ENCODE data around the gene CCNO. TPM values are rescaled to one million over a fixed set of nuclear protein-coding genes. Genes with fewer than 3 reads are reported as not detected.

The CCNO gene
- not detected for total RNA-seq
- long read RNA-seq = 0 reads

DNA sequence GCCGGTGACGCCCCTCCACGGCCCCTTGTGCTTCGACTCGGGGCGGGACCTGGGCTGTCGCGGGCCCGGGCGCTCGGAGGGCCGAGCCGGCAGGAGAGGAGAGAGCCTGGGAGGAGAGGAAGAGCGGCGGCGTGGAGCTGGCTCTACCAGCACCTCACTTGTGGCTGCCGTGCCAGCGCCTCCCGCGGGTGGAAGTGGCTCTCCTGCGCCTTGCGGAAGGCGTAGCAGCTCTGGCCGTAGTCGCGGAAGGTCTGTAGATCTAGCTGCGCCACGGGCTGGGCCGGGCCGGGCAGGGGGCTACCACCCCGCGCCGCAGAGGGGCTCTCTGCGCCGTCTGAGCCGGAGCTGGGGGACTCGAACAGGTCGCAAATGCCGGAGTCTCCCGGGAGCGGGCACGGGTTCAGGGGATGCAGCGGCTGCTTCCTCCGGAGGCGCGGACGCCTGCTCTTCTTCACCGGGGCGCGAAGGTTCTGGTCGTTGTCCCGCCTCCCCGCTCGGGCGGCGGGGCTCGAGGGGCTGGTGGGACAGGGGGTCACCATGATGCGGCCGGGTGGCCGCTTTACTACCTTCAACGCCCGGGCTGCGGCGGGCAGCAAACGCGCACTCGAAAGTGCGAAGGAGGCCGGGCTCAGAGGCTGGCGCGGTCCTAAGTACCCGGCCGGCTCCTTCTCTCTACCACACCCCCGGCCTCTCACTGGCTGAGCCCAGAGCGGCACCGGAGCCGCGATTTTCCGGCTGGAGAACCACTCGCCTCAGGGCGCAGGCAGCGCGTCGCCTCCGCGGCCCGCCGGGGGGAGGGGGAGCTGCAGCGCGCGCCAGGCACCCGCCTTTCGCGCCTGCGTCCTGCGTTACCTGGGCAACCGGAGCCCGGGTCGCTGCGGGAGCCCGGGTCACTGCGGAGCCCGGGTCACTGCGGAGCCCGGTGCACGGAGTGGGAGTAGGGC, at the start of gene CCNO:
CCNO (minus strand) TSS at position 624 of the 944 bp plus-strand sequence; CDS start at position 539, 85 bp downstream.
- peak; percentile 90 for ATAC-seq
- DNase-seq (ENCODE audit: missing footprints) = peak; percentile 79
- intact Hi-C loops (cut with DNase I) = no loop called here

DNA sequence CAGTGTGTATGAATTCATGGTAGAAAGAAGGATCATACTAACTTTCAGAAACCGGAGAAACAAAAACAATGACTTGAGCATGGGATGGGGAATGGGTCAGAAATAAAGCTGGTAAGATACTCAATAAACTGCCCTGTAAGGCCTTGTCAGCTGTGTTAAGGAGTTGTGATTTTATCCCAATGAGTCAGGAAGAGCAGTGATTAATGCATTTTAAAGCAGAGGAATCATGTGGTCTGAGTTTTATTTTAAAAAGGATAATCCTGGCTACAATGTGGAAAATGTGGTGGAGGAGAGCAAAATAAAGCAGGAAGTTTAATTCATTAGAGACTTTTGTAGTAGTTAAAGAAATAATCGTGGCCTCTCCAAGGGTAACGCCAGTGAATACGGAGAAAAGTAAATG, 45.4 kb upstream of the CCNO start:
- ATAC-seq (no peak), DNase-seq (ENCODE audit: missing footprints) (no peak)
- intact Hi-C loops (cut with DNase I) = no loop called here

DNA sequence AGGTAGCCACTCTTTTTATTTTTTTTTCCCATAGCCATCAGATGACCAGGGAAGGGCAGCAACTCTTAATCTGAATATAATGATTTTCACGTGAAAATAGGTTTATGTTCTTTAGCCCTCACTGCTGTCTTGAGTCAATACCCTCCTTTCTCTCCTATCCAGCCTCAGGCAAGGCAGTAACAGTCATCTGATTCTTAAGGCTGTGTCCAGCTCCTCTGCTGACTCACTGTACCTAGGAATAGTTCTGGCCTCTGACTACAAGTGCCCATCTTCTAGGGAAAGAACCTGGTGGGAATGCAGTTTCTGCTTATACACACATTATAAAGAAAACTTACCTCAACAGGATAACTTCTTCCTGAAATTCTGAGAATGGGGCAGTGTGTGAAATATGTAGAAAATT, 43.4 kb upstream of the CCNO start:
- DNase-seq (ENCODE audit: missing footprints) (no peak), ATAC-seq (no peak)
- intact Hi-C loops (cut with DNase I) = no loop called here

DNA sequence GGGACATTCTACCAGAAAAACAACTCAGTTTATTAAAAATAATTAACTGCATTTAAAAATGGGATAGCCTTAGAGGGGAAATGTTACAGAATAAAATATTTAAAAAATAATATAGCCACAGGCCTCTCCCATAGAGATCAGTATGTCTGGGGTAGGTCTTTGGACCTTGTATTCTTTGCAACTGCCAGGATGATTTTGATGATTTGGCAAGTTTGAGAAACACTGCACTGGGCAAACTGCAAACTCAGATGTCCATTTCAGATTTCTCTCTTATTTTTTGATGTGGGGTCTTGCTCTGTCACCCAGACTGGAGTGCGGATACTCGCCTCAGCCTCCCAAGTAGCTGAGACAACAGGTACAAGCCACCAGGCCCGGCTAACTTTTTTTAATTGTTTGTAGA, 24.9 kb upstream of the CCNO start:
- intact Hi-C loops (cut with DNase I) = no loop called here
- no peak for ATAC-seq

GRCh38 chr5:55254802-55255201, 21.4 kb upstream of the CCNO start:
- DNase-seq (ENCODE audit: missing footprints) (no peak), ATAC-seq (no peak)
- intact Hi-C loops (cut with DNase I) = no loop called here

More for the DNA sequence above, 24.9 kb upstream of the CCNO start:
- DNase-seq (ENCODE audit: missing footprints) = no peak

- DNase-seq (ENCODE audit: missing footprints) (no peak), ATAC-seq (no peak)
- intact Hi-C loops (cut with DNase I) = no loop called here
These were observed 16.7 kb upstream of the CCNO start for GRCh38 chr5:55250064-55250463.

DNA sequence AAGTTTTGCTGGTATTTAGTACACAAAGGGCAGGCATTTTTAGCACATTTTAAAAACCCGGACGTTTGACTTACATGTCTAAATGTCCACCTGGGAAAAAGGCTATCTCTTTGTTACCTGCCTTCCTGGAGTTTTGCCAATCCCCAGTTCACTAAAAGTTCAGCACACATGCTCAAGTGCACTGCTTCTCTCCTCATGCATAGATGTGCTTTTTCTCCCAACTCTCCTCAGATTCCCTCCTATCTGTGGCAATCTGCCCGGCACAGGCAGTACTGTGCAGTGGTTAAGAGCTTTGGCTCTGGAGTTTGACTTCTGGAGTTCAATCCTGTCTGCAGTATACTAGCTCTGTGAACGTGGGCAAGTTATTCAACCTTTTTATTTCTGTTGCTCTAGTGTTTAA, 8.3 kb upstream of the CCNO start:
- ATAC-seq = no peak

DNA sequence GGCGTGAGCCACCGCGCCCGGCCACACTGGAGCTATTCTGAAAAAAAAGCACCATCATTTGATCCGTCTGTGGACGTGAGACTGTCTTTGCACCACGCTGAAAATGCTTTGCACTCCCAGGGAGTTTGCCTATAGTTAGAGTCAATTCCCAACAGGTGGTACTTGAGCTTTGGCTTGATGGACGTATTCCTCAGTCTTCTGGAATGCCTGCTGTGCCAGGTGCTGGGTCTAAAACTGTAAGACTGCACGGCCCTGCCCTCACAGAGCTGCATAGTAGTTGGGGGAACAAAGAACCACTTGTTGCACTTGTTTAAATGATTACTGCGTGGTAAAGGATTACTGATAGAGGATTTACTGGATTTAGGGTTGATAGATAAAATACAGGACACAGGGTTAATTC, 3.4 kb upstream of the CCNO start:
- ATAC-seq (no peak), DNase-seq (ENCODE audit: missing footprints) (no peak)
- intact Hi-C loops (cut with DNase I) = no loop called here

More for the DNA sequence above, 8.3 kb upstream of the CCNO start:
- no peak for DNase-seq (ENCODE audit: missing footprints)
- intact Hi-C loops (cut with DNase I) = no loop called here

DNA sequence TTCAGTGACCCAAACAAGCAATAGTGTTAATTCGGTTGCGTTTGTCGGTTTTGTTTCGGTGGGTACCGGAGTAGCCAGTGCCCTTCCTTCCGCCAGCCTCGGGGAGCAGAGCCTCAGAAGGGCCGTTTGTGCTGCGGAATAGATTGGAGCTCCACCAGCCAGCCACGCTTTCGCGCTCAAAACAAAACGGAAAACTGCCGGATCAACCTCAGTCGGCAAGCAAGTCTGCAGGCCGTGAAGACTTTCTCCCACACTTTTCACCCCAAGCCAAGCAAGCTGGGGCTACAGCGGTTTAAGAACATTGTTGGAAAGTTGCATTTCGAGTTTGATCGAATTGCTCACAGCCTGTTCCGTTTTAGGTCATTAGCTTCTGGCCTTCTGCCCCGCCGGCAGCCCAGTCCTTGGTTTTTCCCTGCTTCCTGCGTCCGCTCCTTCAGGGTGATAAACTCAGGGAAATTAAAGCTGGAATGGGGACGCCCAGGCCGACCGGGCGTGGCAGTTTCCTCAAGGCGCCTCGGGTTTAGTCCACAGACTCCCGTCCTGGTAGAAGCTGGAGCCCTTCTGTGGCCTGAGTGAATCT, 803 bp upstream of the CCNO start:
- intact Hi-C loops (cut with DNase I) = no loop called here
- DNase-seq (ENCODE audit: missing footprints) = peak; percentile 61
- ATAC-seq = no peak

DNA sequence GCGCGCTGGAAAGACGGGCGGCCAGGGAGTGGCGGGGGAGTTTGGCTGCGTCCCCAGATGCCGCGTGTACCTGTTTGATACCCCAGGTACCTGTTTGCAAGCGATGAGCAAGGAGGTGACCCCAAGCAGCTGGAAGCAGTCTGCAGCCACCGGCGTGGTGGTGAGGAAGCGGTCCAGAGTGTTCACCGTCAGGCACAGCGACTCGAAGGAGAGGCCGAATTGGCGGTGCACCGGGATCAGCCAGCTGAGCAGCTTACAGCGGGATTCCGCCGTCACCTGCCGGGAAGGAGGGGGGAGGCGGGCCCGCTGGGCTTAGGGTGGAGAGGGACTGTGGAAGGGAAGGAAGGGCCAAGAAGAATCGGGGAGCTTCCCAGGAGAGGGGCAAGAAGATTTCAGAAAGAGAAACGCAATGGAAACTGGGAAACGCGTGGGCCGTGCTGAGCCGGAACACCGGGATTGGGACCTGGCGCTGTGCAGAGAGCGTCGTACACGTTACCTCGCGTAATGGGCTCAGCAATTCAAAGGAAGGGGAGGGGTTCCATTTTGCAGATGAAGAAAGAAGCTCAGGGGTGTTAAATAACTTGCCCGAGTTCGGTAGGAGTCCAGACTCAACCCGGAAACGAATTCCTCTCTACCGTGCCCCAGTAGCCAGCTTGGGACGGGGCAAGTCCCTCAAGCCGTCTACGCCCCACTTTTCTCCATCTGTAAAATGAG, 980 bp downstream of the CCNO start:
- intact Hi-C loops (cut with DNase I) = no loop called here
- DNase-seq (ENCODE audit: missing footprints) = no peak
- ATAC-seq = no peak

- ATAC-seq = no peak
- no peak for DNase-seq (ENCODE audit: missing footprints)
- intact Hi-C loops (cut with DNase I) = no loop called here
These were observed 1.5 kb downstream of the CCNO start for GRCh38 chr5:55231919-55232270.

DNA sequence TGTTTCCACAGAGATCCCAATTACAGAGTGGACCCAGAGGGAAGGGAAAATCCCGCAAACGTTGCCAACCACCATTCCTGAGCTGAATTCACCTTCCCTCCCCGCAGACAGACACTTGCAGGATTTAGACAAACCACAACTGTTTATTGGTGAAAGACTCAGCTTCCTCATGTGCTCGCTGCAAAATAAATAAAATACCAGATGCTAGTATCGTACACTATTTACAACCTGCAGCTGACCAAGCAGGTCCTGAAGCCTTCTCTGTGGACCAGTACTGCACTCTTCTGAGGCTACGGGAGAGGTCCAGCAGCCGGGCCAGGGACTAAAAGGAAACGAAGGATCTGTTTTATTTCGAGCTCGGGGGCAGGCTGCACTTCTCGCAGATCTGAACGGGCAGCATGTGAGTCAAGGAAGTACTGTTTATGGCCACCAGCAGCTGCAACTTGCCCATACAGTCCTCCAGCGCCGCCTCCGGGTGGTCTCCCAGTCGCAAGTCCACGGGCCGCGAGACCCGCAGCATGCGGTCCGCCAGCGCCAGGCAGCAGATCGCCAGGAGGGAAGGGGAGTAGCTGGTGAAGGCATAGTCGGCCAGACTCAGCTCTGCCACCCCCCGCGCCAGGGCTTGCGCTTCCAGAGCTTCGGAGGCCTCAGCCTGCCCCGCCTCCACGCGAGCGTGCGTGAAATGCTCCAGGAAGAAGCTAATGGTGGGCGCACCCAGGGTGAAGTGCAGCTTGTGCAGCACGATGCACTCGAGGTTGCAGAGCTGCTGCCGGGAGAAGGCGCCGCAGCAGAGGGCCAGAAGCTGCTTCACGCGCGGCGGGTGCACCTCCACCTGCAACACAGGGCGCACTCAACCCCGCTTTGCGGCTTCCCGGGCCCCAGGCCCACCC, 2.1 kb downstream of the CCNO start:
- DNase-seq (ENCODE audit: missing footprints) = peak; percentile 66
- intact Hi-C loops (cut with DNase I) = no loop called here
- ATAC-seq = no peak

GRCh38 chr5:55230086-55230629, 3.2 kb downstream of the CCNO start:
- ATAC-seq (no peak), DNase-seq (ENCODE audit: missing footprints) (no peak)
- intact Hi-C loops (cut with DNase I) = no loop called here

GRCh38 chr5:55227664-55228430, 5.6 kb downstream of the CCNO start:
- ATAC-seq (no peak), DNase-seq (ENCODE audit: missing footprints) (no peak)
- intact Hi-C loops (cut with DNase I) = no loop called here

GRCh38 chr5:55226934-55227663, 6.3 kb downstream of the CCNO start, which contains the start of gene MCIDAS:
TSS of gene MCIDAS (minus strand) at chr5:55227315. CDS start at chr5:55227138, 177 bp downstream.
- peak; percentile 27 for ATAC-seq
- DNase-seq (ENCODE audit: missing footprints) = no peak
- intact Hi-C loops (cut with DNase I) = no loop called here

GRCh38 chr5:55226027-55226933, 7.1 kb downstream of the CCNO start:
- peak; percentile 30 for ATAC-seq
- intact Hi-C loops (cut with DNase I) = no loop called here
- DNase-seq (ENCODE audit: missing footprints) = peak; percentile 65
